ENCODE data around the gene STK31.

GRCh38 chr7:23696916-23697441 lies 13.0 kb upstream of the STK31 start:
- TF ChIP-seq, protein P1, sequence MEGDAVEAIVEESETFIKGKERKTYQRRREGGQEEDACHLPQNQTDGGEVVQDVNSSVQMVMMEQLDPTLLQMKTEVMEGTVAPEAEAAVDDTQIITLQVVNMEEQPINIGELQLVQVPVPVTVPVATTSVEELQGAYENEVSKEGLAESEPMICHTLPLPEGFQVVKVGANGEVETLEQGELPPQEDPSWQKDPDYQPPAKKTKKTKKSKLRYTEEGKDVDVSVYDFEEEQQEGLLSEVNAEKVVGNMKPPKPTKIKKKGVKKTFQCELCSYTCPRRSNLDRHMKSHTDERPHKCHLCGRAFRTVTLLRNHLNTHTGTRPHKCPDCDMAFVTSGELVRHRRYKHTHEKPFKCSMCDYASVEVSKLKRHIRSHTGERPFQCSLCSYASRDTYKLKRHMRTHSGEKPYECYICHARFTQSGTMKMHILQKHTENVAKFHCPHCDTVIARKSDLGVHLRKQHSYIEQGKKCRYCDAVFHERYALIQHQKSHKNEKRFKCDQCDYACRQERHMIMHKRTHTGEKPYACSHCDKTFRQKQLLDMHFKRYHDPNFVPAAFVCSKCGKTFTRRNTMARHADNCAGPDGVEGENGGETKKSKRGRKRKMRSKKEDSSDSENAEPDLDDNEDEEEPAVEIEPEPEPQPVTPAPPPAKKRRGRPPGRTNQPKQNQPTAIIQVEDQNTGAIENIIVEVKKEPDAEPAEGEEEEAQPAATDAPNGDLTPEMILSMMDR (IDR thresholded peaks at IDR 0.05; ENCODE audit: low read depth, low read length, poor library complexity, severe bottlenecking), result peak; percentile 100
- no peak for TF ChIP-seq EZH2phosphoT487 (IDR thresholded peaks at IDR 0.05; ENCODE audit: borderline replicate concordance, low read length)

Data from DOHH2 (cell line).